ENCODE data around the gene UQCRFS1.
"Not testable (repeated sequence)": the region's sequence is repeated elsewhere in the genome, so short reads cannot be mapped to it uniquely, and the experiment has no call there.

UQCRFS1 gene

GRCh38 chr19:29247872-29248271 lies 34.9 kb upstream of the UQCRFS1 start:
- H3K36me3 ChIP-seq, result no peaks in the 10 kb centered on the region
- H3K4me1 ChIP-seq, result no peaks in the 10 kb centered on the region
- H3K9me3 ChIP-seq, result no peaks in the 10 kb centered on the region
- no peaks in the 10 kb centered on the region for H4K20me1 ChIP-seq
- no peak overlapping the region for H3K27ac ChIP-seq
- H3K4me2 ChIP-seq, result no peak overlapping the region
- no peaks in the 10 kb centered on the region for H3K27me3 ChIP-seq
- no peak for TF ChIP-seq Cebpa-rat (IDR thresholded peaks at IDR 0.05)
- H3K9ac ChIP-seq, result no peak overlapping the region
- no peak overlapping the region for H3K4me3 ChIP-seq

GRCh38 chr19:29247471-29247870 lies 34.5 kb upstream of the UQCRFS1 start:
- H3K9me3 ChIP-seq, result no peaks in the 10 kb centered on the region
- no peak overlapping the region for H3K4me2 ChIP-seq
- H3K36me3 ChIP-seq, result no peaks in the 10 kb centered on the region
- H4K20me1 ChIP-seq, result no peaks in the 10 kb centered on the region
- no peak overlapping the region for H3K9ac ChIP-seq
- no peak overlapping the region for H3K27ac ChIP-seq
- H3K27me3 ChIP-seq, result no peaks in the 10 kb centered on the region
- TF ChIP-seq Cebpa-rat (IDR thresholded peaks at IDR 0.05), result no peak
- H3K4me1 ChIP-seq, result no peaks in the 10 kb centered on the region
- no peak overlapping the region for H3K4me3 ChIP-seq

- H3K36me3 ChIP-seq, result no peaks in the 10 kb centered on the region
- no peak overlapping the region for H3K4me3 ChIP-seq
- no peak overlapping the region for H3K27ac ChIP-seq
- no peaks in the 10 kb centered on the region for H4K20me1 ChIP-seq
- no peak overlapping the region for H3K9ac ChIP-seq
- no peak overlapping the region for H3K4me2 ChIP-seq
- no peaks in the 10 kb centered on the region for H3K27me3 ChIP-seq
- H3K4me1 ChIP-seq, result no peaks in the 10 kb centered on the region
- no peak for TF ChIP-seq Cebpa-rat (IDR thresholded peaks at IDR 0.05)
- no peaks in the 10 kb centered on the region for H3K9me3 ChIP-seq
Measured at GRCh38 chr19:29247051-29247450, 34.1 kb upstream of the UQCRFS1 start.

- no peaks in the 10 kb centered on the region for H3K36me3 ChIP-seq
- no peak overlapping the region for H3K4me2 ChIP-seq
- no peak overlapping the region for H3K9ac ChIP-seq
- H4K20me1 ChIP-seq, result no peaks in the 10 kb centered on the region
- no peak overlapping the region for H3K27ac ChIP-seq
- H3K4me1 ChIP-seq, result peaks cover 3% of the 10 kb centered on the region
- no peak overlapping the region for H3K4me3 ChIP-seq
- H3K9me3 ChIP-seq, result no peaks in the 10 kb centered on the region
- no peak for TF ChIP-seq Cebpa-rat (IDR thresholded peaks at IDR 0.05)
- H3K27me3 ChIP-seq, result no peaks in the 10 kb centered on the region
Measured at GRCh38 chr19:29245215-29245614, 32.3 kb upstream of the UQCRFS1 start.

GRCh38 chr19:29241324-29241723 lies 28.4 kb upstream of the UQCRFS1 start:
- Histone ChIP-seq H3K36me3 (no peaks in the 10 kb centered on the region), H3K4me2 (no peak overlapping the region), H3K9me3 (peaks cover 4% of the 10 kb centered on the region; the same call in 1 of the 2 replicates), H3K4me1 (peaks cover 28% of the 10 kb centered on the region), H3K4me3 (no peak overlapping the region), H3K27me3 (no peaks in the 10 kb centered on the region), H3K27ac (no peak overlapping the region), H4K20me1 (no peaks in the 10 kb centered on the region), H3K9ac (no peak overlapping the region)
- TF ChIP-seq Cebpa-rat (IDR thresholded peaks at IDR 0.05), result no peak

GRCh38 chr19:29239213-29239776 lies 26.3 kb upstream of the UQCRFS1 start:
- Histone ChIP-seq H3K4me2 (peak overlapping the region; percentile 70), H3K4me1 (peaks cover 28% of the 10 kb centered on the region), H4K20me1 (no peaks in the 10 kb centered on the region), H3K9ac (no peak overlapping the region), H3K36me3 (no peaks in the 10 kb centered on the region), H3K27me3 (no peaks in the 10 kb centered on the region), H3K4me3 (no peak overlapping the region), H3K27ac (no peak overlapping the region), H3K9me3 (peaks cover 10% of the 10 kb centered on the region; the same call in 1 of the 2 replicates)
- TF ChIP-seq Cebpa-rat (IDR thresholded peaks at IDR 0.05), result no peak

- Histone ChIP-seq H3K36me3 (no peaks in the 10 kb centered on the region), H3K4me3 (no peak overlapping the region), H4K20me1 (no peaks in the 10 kb centered on the region), H3K9ac (no peak overlapping the region), H3K27ac (no peak overlapping the region), H3K4me2 (no peak overlapping the region), H3K27me3 (no peaks in the 10 kb centered on the region), H3K4me1 (peaks cover 8% of the 10 kb centered on the region), H3K9me3 (peaks cover 10% of the 10 kb centered on the region; the same call in 1 of the 2 replicates)
- TF ChIP-seq Cebpa-rat (IDR thresholded peaks at IDR 0.05), result no peak
Measured at GRCh38 chr19:29233591-29233990, 20.6 kb upstream of the UQCRFS1 start.

GRCh38 chr19:29232315-29232852 lies 19.4 kb upstream of the UQCRFS1 start:
- H3K27ac ChIP-seq, result no peak overlapping the region
- no peak overlapping the region for H3K4me2 ChIP-seq
- H3K4me3 ChIP-seq, result no peak overlapping the region
- H3K4me1 ChIP-seq, result no peaks in the 10 kb centered on the region
- H3K9ac ChIP-seq, result no peak overlapping the region
- H3K27me3 ChIP-seq, result no peaks in the 10 kb centered on the region
- H3K9me3 ChIP-seq, result peaks cover 10% of the 10 kb centered on the region; the same call in 1 of the 2 replicates
- no peaks in the 10 kb centered on the region for H3K36me3 ChIP-seq
- H4K20me1 ChIP-seq, result no peaks in the 10 kb centered on the region
- TF ChIP-seq Cebpa-rat (IDR thresholded peaks at IDR 0.05), result no peak

- H3K4me1 ChIP-seq, H3K4me2 ChIP-seq, H3K36me3 ChIP-seq, H3K9me3 ChIP-seq, H3K27me3 ChIP-seq, H4K20me1 ChIP-seq, H3K4me3 ChIP-seq, H3K9ac ChIP-seq, H3K27ac ChIP-seq: not testable (repeated sequence)
Measured at GRCh38 chr19:29231306-29231705, 18.4 kb upstream of the UQCRFS1 start.

GRCh38 chr19:29217616-29218015 lies 4.7 kb upstream of the UQCRFS1 start:
- Histone ChIP-seq H3K4me2 (no peak overlapping the region), H3K9me3 (no peaks in the 10 kb centered on the region), H3K4me3 (no peak overlapping the region), H3K27me3 (no peaks in the 10 kb centered on the region), H3K27ac (no peak overlapping the region), H4K20me1 (peaks cover 2% of the 10 kb centered on the region; the same call in 1 of the 2 replicates), H3K4me1 (peaks cover 10% of the 10 kb centered on the region), H3K9ac (no peak overlapping the region), H3K36me3 (no peaks in the 10 kb centered on the region)
- no peak for TF ChIP-seq Cebpa-rat (IDR thresholded peaks at IDR 0.05)
